AG04449 (cell line): ENCODE measurements around the gene GABBR2.

Source experiments
- CTCF ChIA-PET: fragments of 350-600 bp; formaldehyde crosslinking; extraction: SDS; loops from one replicate; lab custom pipeline; 2021; ENCODE audit warnings: antibody characterized with exemption; lab: Yijun Ruan, JAX
- POLR2A ChIA-PET: fragments of 400-600, 350-600 bp; formaldehyde crosslinking; extraction: SDS; loops from one replicate; lab custom pipeline; 2020; ENCODE audit warnings: antibody characterized with exemption, inconsistent platforms; lab: Yijun Ruan, JAX
- DNase-seq: peaks from one replicate; pipeline ENCODE4 v3.0.0-alpha.2; 2010; ENCODE audit warnings: low read depth, low spot score
- H3K4me3 ChIP-seq: 2 replicates; pipeline ENCODE4 v1.5.1; 2011; ENCODE audit warnings: low read depth, mild to moderate bottlenecking, control low read depth, low read length
- CTCF ChIP-seq: IDR thresholded peaks from one replicate; pipeline ENCODE4 v1.5.1; 2011; ENCODE audit warnings: mild to moderate bottlenecking, moderate library complexity, low read length, control low read depth, inconsistent platforms; ENCODE audit not compliant: insufficient read depth; ENCODE audit errors: missing control alignments

The GABBR2 gene

GRCh38 chr9:98605116-98605515 lies 103.6 kb downstream of the GABBR2 start:
- CTCF ChIA-PET, result no interaction called here

GRCh38 chr9:98603821-98604383 lies 104.8 kb downstream of the GABBR2 start:
- no peak for TF ChIP-seq CTCF
- POLR2A ChIA-PET, result no interaction called here
- CTCF ChIA-PET, result interaction anchor here (1.1 kb wide), 1 partner anchor 11 kb away, joined by 3 read pairs; no protein-coding TSS in a partner anchor

More at GRCh38 chr9:98605116-98605515, 103.6 kb downstream of the GABBR2 start:
- POLR2A ChIA-PET, result no interaction called here
- DNase-seq, result no peak
- no peak for TF ChIP-seq CTCF
- H3K4me3 ChIP-seq, result no peak overlapping the region

GRCh38 chr9:98602839-98603500 lies 105.8 kb downstream of the GABBR2 start:
- ChIA-PET POLR2A (no interaction called here), CTCF (interaction anchor here (1.1 kb wide), 1 partner anchor 10 kb away, joined by 3 read pairs; no protein-coding TSS in a partner anchor)
- DNase-seq, result no peak

More at GRCh38 chr9:98603821-98604383, 104.8 kb downstream of the GABBR2 start:
- DNase-seq, result no peak
- H3K4me3 ChIP-seq, result no peak overlapping the region

GRCh38 chr9:98600631-98601030 lies 108.1 kb downstream of the GABBR2 start:
- no peak for TF ChIP-seq CTCF
- POLR2A ChIA-PET, result no interaction called here
- H3K4me3 ChIP-seq, result no peak overlapping the region
- CTCF ChIA-PET, result no interaction called here
- no peak for DNase-seq

More at GRCh38 chr9:98602839-98603500, 105.8 kb downstream of the GABBR2 start:
- no peak for TF ChIP-seq CTCF
- no peak overlapping the region for H3K4me3 ChIP-seq

- DNase-seq, result no peak
- CTCF ChIA-PET, result no interaction called here
- no peak for TF ChIP-seq CTCF
- POLR2A ChIA-PET, result no interaction called here
- H3K4me3 ChIP-seq, result no peak overlapping the region
These were observed 109.0 kb downstream of the GABBR2 start for GRCh38 chr9:98599566-98600216.

GRCh38 chr9:98598861-98599260 lies 109.9 kb downstream of the GABBR2 start:
- CTCF ChIA-PET, result no interaction called here
- no peak overlapping the region for H3K4me3 ChIP-seq
- no peak for DNase-seq
- POLR2A ChIA-PET, result no interaction called here
- TF ChIP-seq CTCF, result no peak
